ENCODE data around the gene SFXN2.

- TF ChIP-seq CTCF (conservative IDR thresholded peaks at IDR 0.05; ENCODE audit: low read length) (no peak), EZH2phosphoT487 (IDR thresholded peaks at IDR 0.05; ENCODE audit: borderline replicate concordance) (no peak)
Measured at GRCh38 chr10:102738692-102739121, 24.3 kb downstream of the SFXN2 start.
